ENCODE data around the gene DGCR8. TPM values are rescaled to one million over a fixed set of nuclear protein-coding genes. Genes with fewer than 3 reads are reported as not detected.
A peak's percentile ranks its signal among the peaks of the same experiment; 100 is the strongest.

The DGCR8 gene
- total and polyA plus RNA-seq, 12 donors, result 8.3 to 26.3 (median 14.0) TPM

GRCh38 chr22:20094197-20094807 is 14.3 kb downstream of the DGCR8 start:
- intact Hi-C loops (cut with DNase I), result loop anchor here in 1 of 10 donors (5.0 kb wide), 1 partner anchor 67 kb away; no protein-coding TSS in a partner anchor
- 92 to 96% methylated on average over 15 of the region's 15 CpGs for WGBS, 2 donors
- no peak overlapping the region for H3K4me3 ChIP-seq
- peaks cover 0 to 8% (median 3%) of the 10 kb centered on the region in 11 donors for H3K9me3 ChIP-seq
- H3K4me1 ChIP-seq, result peaks cover 0 to 12% (median 0%) of the 10 kb centered on the region in 9 donors
- ATAC-seq, result peak in 2 of 8 donors; percentile 10 to 11
- no peaks in the 10 kb centered on the region for H3K27me3 ChIP-seq
- peaks cover 4 to 100% (median 84%) of the 10 kb centered on the region in 9 donors for H3K36me3 ChIP-seq
- no peak for DNase-seq
- peak overlapping the region in 3 of 10 donors; percentile 37 to 51 (median 41) for H3K27ac ChIP-seq
- no peak for TF ChIP-seq CTCF (IDR thresholded peaks at IDR 0.05)

GRCh38 chr22:20095521-20095920 is 15.5 kb downstream of the DGCR8 start:
- H3K9me3 ChIP-seq, result peaks cover 0 to 8% (median 3%) of the 10 kb centered on the region in 11 donors
- no peak overlapping the region for H3K27ac ChIP-seq
- TF ChIP-seq CTCF (IDR thresholded peaks at IDR 0.05), result no peak
- no peaks in the 10 kb centered on the region for H3K27me3 ChIP-seq
- ATAC-seq (no peak), DNase-seq (no peak)
- WGBS, 2 donors, result 98 to 99% methylated on average over 4 of the region's 4 CpGs
- H3K36me3 ChIP-seq, result peaks cover 2 to 100% (median 78%) of the 10 kb centered on the region in 9 donors
- intact Hi-C loops (cut with DNase I), result no loop called here
- H3K4me1 ChIP-seq, result peaks cover 0 to 12% (median 4%) of the 10 kb centered on the region in 9 donors
- H3K4me3 ChIP-seq, result no peak overlapping the region

- Histone ChIP-seq H3K4me1 (peaks cover 0 to 12% (median 4%) of the 10 kb centered on the region in 9 donors), H3K27ac (no peak overlapping the region), H3K36me3 (peaks cover 0 to 100% (median 65%) of the 10 kb centered on the region in 9 donors), H3K27me3 (no peaks in the 10 kb centered on the region), H3K4me3 (no peak overlapping the region), H3K9me3 (peaks cover 0 to 8% (median 3%) of the 10 kb centered on the region in 11 donors)
- intact Hi-C loops (cut with DNase I), result no loop called here
- WGBS, 2 donors, result 97 to 98% methylated on average over 2 of the region's 2 CpGs
- ATAC-seq (no peak), DNase-seq (no peak)
- no peak for TF ChIP-seq CTCF (IDR thresholded peaks at IDR 0.05)
Observed at GRCh38 chr22:20096574-20097420, 16.8 kb downstream of the DGCR8 start.

- no peak for ATAC-seq
- Histone ChIP-seq H3K27ac (no peak overlapping the region), H3K27me3 (no peaks in the 10 kb centered on the region), H3K4me3 (no peak overlapping the region), H3K9me3 (peaks cover 0 to 8% (median 3%) of the 10 kb centered on the region in 11 donors), H3K4me1 (peaks cover 0 to 4% (median 0%) of the 10 kb centered on the region in 9 donors), H3K36me3 (peaks cover 0 to 99% (median 49%) of the 10 kb centered on the region in 9 donors)
- no peak for DNase-seq
- 97% methylated on average over 6 of the region's 6 CpGs for WGBS, 2 donors
- no peak for TF ChIP-seq CTCF (IDR thresholded peaks at IDR 0.05)
- intact Hi-C loops (cut with DNase I), result no loop called here
Observed at GRCh38 chr22:20099099-20099711, 19.2 kb downstream of the DGCR8 start.

All from heart right ventricle (tissue), 16 donors.